T-helper 1 cell (primary cell): Measurements from ENCODE around the gene POLD2.
"Not testable (repeated sequence)": the region's sequence is repeated elsewhere in the genome, so short reads cannot be mapped to it uniquely, and the experiment has no call there.

Source experiments
- DNase-seq, 5 donors: peaks; one replicate each; pipeline ENCODE4 v3.0.0-alpha.2; 2012 to 2020

Gene POLD2

DNA sequence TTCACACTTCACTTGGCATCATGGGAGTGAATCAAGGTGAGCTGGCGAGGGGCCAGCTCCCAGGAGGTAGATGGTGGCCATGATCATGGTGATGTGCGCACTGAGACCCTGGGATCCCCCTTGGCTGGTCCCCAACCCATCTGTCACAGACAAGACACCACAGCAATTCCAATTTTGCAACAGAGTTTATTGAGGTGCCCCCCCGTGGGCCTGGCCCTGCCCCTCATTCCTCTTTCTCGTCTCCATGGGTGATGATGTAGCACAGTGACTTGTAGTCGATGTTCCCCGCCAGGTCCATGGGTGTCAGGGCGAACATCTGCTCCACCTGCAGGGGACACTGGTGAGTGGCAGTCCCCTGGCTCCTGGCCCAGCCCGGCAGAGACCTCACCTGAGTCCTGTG lies 15.3 kb upstream of the POLD2 start:
- no peak for DNase-seq

- DNase-seq = no peak
Measured at GRCh38 chr7:44136731-44137130, 13.4 kb upstream of the POLD2 start.

GRCh38 chr7:44134943-44135628 lies 11.7 kb upstream of the POLD2 start:
- no peak for DNase-seq

DNA sequence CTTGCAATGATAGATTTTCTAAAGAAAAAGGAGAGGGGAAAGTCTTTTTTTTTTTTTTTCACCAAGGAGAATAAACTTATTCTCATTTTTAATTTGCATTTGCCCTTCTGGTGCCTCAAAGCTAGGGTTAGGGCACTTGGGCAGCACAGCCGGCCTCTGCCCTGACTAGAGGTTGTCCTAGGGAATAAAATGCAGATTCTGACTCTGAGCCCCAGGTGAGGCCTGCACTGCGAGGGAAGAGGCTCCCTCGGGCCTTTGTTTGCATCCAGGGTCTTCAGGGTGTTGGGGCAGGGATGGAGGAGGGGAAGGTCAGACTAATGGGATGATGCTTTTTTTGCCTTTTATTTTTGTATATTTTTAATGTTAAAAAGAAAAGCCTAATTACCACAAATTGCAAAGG lies 9.9 kb upstream of the POLD2 start:
- no peak for DNase-seq

DNA sequence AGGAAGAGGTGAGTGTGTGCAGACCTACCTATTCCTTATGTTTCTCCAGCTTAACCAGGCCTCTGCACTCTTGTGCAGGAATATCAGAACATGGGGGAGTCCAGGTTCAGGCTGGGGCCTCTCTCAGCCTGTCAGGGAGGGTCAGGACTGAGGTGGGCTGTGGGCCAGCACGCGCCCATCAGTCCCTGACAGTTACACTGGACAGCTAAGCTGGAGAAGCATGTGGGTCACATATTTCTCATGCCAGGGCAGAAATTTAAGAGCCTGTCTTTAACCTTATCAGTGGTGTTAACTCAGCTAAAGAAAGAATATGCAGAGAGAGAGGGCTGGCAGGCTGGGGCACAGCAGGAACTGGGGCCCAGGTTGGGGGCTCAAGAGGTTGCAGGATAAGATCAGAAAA lies 8.7 kb upstream of the POLD2 start:
- DNase-seq = no peak

DNA sequence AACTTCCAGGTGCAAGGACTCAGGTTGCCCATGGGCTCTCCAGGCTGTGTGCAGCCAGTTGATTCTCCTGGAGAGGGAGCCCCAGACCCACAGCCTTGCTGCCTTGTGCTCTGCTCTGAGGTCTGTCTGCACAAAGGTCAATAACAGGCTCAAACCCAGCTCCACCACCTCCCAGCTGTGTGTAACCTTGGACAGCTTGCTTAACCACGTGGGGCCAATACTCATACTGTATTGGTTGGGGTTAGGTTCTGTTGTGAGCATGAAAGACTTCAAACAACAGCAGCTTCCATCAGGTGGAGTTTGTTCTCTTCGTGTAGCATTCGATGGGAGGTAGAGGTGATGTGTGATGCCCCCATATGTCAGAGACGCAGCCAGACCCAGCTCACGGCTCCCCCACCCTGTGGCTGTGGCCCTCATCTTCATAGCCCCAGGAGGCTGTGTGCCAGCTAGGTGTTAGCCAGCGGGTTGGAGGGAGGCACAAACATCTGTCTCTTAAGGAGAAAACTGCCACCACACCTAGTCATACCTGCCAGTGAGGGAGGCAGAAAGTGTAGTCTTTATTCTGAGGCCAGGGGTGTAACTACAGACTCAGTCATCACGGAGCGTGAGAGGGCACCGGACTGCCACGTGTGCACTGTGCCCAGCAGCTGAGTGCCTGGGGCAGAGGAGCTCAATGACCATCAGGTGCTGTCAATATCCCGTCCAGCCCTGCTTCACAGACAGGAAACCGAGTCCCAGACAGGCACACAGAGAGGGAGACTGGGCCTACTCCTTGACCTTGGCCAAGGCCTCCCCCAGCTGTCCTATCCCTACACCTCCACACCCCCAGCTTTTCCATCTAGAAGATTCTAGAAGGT lies 8.1 kb upstream of the POLD2 start:
- no peak for DNase-seq

GRCh38 chr7:44128721-44129582 lies 5.6 kb upstream of the POLD2 start:
- no peak for DNase-seq

DNA sequence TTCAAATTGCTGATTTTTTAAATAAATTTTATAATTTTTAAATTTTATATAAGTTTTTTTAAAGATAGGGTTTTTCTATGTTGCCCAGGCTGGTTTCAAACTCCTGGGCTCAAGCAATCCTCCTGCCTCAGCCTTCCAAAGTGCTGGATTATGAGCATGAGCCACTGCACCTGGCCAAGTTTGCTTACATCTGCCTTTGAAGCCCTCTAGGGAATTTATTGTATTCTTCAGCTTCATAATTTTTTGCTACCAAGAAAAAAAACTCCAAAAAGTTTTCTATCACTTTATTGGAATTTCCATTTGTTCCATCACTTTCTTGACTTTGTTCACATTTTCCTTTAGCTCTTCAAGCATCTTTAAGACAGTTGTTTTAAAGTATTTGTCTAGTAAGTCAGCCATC lies 3.8 kb upstream of the POLD2 start:
- DNase-seq = no peak

DNA sequence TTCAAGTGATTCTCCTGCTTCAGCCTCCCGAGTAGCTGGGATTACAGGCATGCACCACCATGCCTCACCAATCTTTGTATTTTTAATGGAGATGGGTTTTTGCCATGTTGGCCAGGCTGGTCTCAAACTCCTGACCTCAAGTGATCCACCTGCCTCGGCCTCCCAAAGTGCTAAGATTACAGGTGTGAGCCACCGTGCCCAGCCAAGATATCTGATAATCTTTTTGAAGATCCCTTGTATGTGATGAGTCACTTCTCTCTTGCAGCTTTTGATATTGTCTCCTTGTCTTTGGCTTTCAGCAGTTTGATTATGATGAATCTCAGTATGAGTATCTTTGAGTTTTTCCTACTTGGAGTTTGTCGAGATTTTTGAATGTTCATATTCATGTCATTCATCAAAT lies 3.2 kb upstream of the POLD2 start:
- not testable (repeated sequence) for DNase-seq

DNA sequence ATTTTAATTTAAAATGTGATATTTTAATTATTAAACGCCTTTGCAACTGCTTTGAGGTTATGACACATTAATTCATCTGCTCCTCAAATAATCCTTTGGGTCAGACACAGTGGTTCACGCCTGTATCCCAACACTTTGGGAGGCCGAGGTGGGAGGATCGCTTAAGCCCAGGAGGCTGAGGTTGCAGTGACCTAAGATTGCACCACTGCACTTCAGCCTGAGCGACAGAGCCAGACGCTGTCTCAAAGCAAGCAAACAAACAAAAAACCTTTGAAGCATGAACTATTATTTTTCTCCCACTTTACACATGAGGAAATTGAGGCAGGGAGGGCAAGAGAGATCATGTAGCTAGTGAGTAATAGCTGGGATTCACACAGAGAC lies 1.5 kb upstream of the POLD2 start:
- no peak for DNase-seq

- no peak for DNase-seq
Measured at GRCh38 chr7:44122529-44122928, 819 bp downstream of the POLD2 start.

- no peak for DNase-seq
Measured at GRCh38 chr7:44121761-44122420, 1.5 kb downstream of the POLD2 start.

- no peak for DNase-seq
Measured at GRCh38 chr7:44120395-44120794, 3.0 kb downstream of the POLD2 start.

DNA sequence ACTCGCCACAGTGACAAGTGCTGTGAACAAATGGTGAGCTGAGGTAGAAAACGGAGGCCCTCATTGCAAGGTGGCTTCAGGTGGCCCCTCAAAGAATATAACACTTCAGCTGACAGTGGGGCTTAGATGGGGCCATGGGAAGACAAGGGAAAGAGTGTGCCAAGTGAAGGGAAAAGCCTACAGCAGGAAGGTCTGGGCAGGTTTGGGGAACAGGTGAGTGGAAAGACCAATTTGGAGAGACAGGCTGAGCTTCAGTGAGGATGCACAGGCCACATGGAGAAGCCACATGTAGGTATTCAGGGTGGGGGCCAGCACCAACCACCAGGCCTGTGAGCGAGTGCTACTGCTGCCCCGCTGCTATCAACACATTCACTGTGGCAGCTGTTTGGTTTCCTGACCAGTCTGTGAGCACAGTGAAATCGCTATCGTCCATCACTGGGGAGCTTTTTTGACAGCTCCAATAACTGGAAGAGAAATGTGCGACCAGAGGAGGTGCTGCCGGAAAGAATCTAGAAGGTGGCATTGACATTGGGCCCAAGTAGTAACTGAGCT lies 3.4 kb downstream of the POLD2 start:
- DNase-seq = no peak

DNA sequence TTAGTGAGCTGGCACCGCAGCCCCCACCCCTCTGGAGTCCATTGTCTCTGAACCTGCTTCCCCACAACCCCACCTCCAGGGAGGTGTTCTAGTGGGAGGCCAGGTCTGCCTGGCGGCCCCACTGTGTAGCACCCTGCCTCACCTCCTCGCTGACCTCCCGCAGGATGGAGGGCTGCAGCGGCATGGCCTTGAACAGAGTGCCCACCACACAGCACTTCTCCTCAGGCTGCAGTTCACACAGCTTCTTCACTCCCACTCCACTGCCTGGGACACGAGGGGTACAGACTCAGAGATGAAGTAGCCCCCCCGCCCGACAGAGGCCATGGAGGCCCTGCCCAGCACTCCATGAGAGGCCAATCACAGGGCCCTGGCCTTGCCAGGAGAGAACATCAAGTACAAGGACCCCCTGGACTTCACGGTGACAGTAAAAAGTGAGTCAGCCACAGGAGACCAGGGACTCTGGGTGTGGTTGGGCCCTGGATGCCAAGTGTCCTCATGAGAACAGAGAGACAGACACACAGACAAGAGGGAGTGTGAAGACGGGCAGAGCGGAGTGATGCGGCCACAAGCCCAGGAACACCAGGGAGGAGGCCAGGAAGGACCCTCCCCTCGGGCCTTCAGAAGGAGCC lies 5.4 kb downstream of the POLD2 start:
- no peak for DNase-seq

DNA sequence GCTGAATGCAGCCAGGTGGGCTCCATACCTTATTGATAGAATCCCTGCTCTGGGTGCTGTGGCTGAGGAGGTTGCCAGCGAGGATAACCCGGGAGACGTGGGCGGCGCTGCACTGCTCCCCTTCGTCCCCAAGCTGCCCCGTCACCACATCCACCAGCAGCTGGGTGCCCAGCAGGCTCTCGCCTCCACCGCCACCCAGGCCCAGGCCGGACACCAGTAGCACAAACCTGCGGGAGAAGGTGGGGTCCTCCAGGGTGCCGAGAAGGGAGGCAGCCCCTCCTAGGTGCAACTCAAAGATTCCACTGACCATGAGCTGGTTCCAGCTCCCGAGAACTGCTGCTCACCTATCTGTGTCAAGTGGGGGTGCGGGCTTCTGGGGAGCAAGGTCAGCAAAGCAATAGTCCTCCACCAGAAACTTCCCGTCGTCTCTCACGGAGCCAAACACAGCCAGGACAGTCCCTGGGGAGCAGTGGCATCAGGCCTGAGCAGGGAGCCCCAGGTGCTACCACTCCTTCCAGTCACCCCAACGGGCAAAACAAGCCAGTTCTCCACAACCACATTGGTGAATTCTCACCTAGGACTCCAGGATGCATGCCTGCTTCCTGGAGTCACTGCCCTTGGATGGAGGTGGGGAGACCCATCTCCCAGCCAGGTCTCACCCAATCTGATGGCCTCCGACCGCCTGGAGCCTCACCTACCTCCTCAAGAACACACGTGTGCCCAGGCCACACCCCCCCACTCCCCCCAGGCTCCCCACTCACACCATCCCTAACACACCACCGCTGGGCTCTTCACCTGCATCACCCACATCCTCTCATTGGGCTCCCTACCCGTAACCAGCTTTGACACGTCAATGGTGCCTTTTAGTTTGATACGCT lies 6.3 kb downstream of the POLD2 start:
- no peak for DNase-seq

DNA sequence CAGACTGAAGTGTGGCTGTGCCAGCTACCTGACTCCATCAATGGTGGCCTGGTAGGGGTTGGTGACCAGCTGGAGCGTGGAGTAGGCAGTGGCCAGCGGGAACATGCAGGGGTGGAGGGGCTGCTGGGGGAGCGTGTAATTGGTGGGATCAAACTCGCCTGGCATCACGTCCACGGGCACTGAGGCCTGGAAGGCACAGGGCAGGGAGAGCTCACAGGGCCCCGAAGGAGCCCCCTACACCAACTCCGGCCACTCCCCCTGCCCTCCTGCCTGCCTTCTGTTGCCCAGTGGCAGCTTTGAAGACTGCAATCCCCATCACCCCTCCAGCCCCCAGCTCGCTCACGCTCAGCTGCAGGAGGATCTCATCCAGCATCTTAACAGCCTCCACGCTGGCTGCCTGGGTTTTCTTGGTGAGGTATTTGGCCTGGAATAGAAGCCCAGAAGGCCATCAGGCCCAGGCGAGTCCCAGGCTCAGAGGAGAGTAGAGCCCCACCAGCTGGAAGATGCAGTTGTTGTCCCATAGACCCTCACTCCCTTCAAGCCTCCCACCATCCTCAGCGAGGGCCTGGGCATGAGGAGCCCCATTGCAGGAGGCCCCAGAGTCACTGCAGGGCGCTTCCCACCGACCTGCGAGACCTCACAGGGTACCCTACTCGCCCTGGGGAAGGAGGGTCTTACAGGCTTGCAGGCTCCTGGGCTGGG lies 7.1 kb downstream of the POLD2 start:
- no peak for DNase-seq

DNA sequence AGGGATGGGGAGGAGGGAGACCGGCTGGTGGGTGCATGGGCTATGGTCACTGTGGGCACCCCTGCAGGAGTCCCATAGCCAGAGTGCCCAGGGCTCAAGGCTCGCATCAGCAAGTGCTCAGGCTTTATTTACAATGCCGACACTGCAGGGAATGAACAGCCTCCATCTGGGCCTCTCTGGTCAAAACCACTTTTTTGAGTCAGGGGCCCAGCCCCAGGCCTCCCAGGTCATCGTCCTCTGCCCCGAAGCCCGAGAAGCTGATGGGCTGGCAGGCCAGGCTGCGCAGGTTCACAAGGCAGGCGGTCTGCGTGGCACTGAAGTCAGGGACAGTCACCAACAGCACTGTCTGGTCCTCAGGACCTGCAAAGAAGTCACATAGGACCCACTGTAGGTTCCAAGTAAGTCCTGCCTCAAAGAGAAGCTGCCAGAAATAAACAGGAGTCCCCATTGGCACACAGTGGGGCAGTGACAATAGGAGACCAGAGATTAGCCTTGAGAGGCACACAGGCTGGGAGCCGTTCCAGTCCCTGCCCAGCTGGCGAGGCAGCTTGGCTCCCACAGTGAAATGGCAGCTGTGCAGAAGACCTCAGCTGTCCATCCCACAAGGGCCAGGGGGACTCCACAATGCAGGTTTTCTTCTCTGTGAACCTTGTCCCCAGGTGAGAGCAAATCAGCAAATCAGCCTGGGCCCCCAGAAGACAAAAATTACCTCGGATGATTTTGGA lies 8.6 kb downstream of the POLD2 start:
- DNase-seq = no peak

DNA sequence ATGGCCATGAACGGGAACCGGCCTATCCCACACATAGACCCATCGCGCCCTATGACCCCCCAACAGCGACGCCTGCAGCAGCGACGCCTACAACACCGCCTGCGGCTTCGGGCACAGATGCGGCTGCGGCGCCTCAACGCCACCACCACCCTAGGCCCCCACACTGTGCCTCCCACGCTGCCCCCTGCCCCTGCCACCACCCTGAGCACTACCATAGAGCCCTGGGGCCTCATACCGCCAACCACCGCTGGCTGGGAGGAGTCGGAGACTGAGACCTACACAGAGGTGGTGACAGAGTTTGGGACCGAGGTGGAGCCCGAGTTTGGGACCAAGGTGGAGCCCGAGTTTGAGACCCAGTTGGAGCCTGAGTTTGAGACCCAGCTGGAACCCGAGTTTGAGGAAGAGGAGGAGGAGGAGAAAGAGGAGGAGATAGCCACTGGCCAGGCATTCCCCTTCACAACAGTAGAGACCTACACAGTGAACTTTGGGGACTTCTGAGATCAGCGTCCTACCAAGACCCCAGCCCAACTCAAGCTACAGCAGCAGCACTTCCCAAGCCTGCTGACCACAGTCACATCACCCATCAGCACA lies 9.5 kb downstream of the POLD2 start:
- no peak for DNase-seq
